DND-41 (cell line): Measurements from ENCODE around the gene ALDH2.

Experiments used
- ATAC-seq: fragments of 200-7000 bp; cut with Tn5 transposase; 3 replicates; pipeline ENCODE4 v1.9.1; 2021; ENCODE audit warnings: low read depth; ENCODE audit not compliant: insufficient read depth
- DNase-seq: peaks from one replicate; pipeline ENCODE4 v3.0.0-alpha.2; 2020
- H2AFZ ChIP-seq: 2 replicates; pipeline ENCODE4 v1.6.0; 2012; ENCODE audit warnings: low read depth, low read length
- H3K27ac ChIP-seq: 2 replicates; pipeline ENCODE4 v1.5.1; 2012; ENCODE audit warnings: low read length, inconsistent platforms
- H3K27me3 ChIP-seq: fragments of 200-600 bp; sonication (generic); 2 replicates; pipeline ENCODE4 v1.6.0; 2012; ENCODE audit warnings: low read length, mild to moderate bottlenecking, inconsistent platforms; ENCODE audit not compliant: insufficient read depth, poor library complexity
- H3K36me3 ChIP-seq: 2 replicates; pipeline ENCODE4 v1.5.1; 2012; ENCODE audit warnings: low read length, inconsistent platforms; ENCODE audit not compliant: insufficient read depth
- H3K4me1 ChIP-seq: 2 replicates; pipeline ENCODE4 v1.5.1; 2012; ENCODE audit warnings: mild to moderate bottlenecking, low read length; ENCODE audit not compliant: insufficient read depth
- H3K4me2 ChIP-seq: 2 replicates; pipeline ENCODE4 v1.6.0; 2012; ENCODE audit warnings: mild to moderate bottlenecking, moderate library complexity, low read length, inconsistent platforms; ENCODE audit not compliant: insufficient read depth
- H3K4me3 ChIP-seq, 2 experiments: fragments of 200-600 bp in 1 of 2; shearing (Covaris generic) in 1 of 2; 2 replicates each; pipeline ENCODE4 v1.5.1; 2012 to 2016; ENCODE audit warnings: inconsistent platforms in 2 of 2, low read length in 2 of 2, mild to moderate bottlenecking in 2 of 2, low read depth in 1 of 2, moderate library complexity in 1 of 2
- H3K79me2 ChIP-seq: 2 replicates; pipeline ENCODE4 v1.6.0; 2012; ENCODE audit warnings: low read length, inconsistent platforms; ENCODE audit not compliant: insufficient read depth
- H3K9ac ChIP-seq: 2 replicates; pipeline ENCODE4 v1.6.0; 2012; ENCODE audit warnings: low read depth, mild to moderate bottlenecking, inconsistent platforms, low read length, moderate library complexity
- H3K9me3 ChIP-seq: 2 replicates; pipeline ENCODE4 v1.5.1; 2012; ENCODE audit warnings: low read length, moderate library complexity, mild to moderate bottlenecking, inconsistent platforms; ENCODE audit not compliant: insufficient read depth, severe bottlenecking
- H4K20me1 ChIP-seq: 2 replicates; pipeline ENCODE4 v1.6.0; 2012; ENCODE audit warnings: low read length; ENCODE audit not compliant: insufficient read depth
- CTCF ChIP-seq: IDR thresholded peaks from 2 replicates; pipeline ENCODE4 v1.5.1; 2012; ENCODE audit warnings: borderline replicate concordance, low read length, moderate library complexity, mild to moderate bottlenecking; ENCODE audit not compliant: poor library complexity, severe bottlenecking; ENCODE audit errors: extremely low read depth
- EZH2 ChIP-seq: IDR thresholded peaks from 3 replicates; pipeline ENCODE4 v1.6.1; 2012; ENCODE audit warnings: borderline replicate concordance, low read depth, mild to moderate bottlenecking, moderate library complexity, low read length, inconsistent platforms; ENCODE audit not compliant: severe bottlenecking

The ALDH2 gene

GRCh38 chr12:111773801-111774551, 7.2 kb downstream of the ALDH2 start:
- Histone ChIP-seq H3K4me3 (no peak overlapping the region), H3K27ac (no peak overlapping the region), H3K9me3 (no peaks in the 10 kb centered on the region), H3K4me1 (no peaks in the 10 kb centered on the region), H3K27me3 (no peaks in the 10 kb centered on the region), H3K4me2 (no peak overlapping the region), H2AFZ (no peak overlapping the region), H4K20me1 (no peaks in the 10 kb centered on the region), H3K9ac (no peak overlapping the region), H3K79me2 (no peaks in the 10 kb centered on the region), H3K36me3 (no peaks in the 10 kb centered on the region)
- ATAC-seq = no peak
- DNase-seq = no peak
- TF ChIP-seq CTCF = no peak
- TF ChIP-seq EZH2 = no peak

GRCh38 chr12:111775205-111776193, 8.8 kb downstream of the ALDH2 start:
- Histone ChIP-seq H3K27me3 (no peaks in the 10 kb centered on the region), H3K9ac (no peak overlapping the region), H4K20me1 (no peaks in the 10 kb centered on the region), H3K36me3 (no peaks in the 10 kb centered on the region), H3K4me1 (no peaks in the 10 kb centered on the region), H3K4me2 (no peak overlapping the region), H2AFZ (no peak overlapping the region), H3K79me2 (no peaks in the 10 kb centered on the region), H3K9me3 (no peaks in the 10 kb centered on the region), H3K4me3 (no peak overlapping the region), H3K27ac (no peak overlapping the region)
- no peak for ATAC-seq
- no peak for TF ChIP-seq CTCF
- TF ChIP-seq EZH2 = no peak
- no peak for DNase-seq

- Histone ChIP-seq H3K4me1 (no peaks in the 10 kb centered on the region), H2AFZ (no peak overlapping the region), H3K9me3 (no peaks in the 10 kb centered on the region), H3K4me2 (no peak overlapping the region), H3K27ac (no peak overlapping the region), H3K4me3 (no peak overlapping the region), H3K9ac (no peak overlapping the region), H3K36me3 (no peaks in the 10 kb centered on the region), H4K20me1 (no peaks in the 10 kb centered on the region), H3K79me2 (no peaks in the 10 kb centered on the region), H3K27me3 (no peaks in the 10 kb centered on the region)
- DNase-seq = no peak
- TF ChIP-seq CTCF (no peak), EZH2 (no peak)
- no peak for ATAC-seq
These were observed 10.2 kb downstream of the ALDH2 start for GRCh38 chr12:111776836-111777344.
